ENCODE data around the gene TMEM108. TPM values are rescaled to one million over a fixed set of nuclear protein-coding genes. Genes with fewer than 3 reads are reported as not detected.

TMEM108 gene
- total RNA-seq, 1 donor from 2014 or later: 2.4 TPM

- TF ChIP-seq CTCF (IDR thresholded peaks at IDR 0.05; ENCODE audit: borderline replicate concordance): no peak
- no peaks in the 10 kb centered on the region for H3K36me3 ChIP-seq
- no peak for DNase-seq
- H3K9me3 ChIP-seq (replicated peaks): no peaks in the 10 kb centered on the region
- H3K27ac ChIP-seq (replicated peaks): no peak overlapping the region
- intact Hi-C loops (cut with micrococcal nuclease): no loop called here
- H3K27me3 ChIP-seq (ENCODE audit: low read depth): no peaks in the 10 kb centered on the region
- H3K4me1 ChIP-seq: peaks cover 23% of the 10 kb centered on the region
- no peak overlapping the region for H3K4me3 ChIP-seq
Observed at GRCh38 chr3:133246119-133246518, 207.9 kb downstream of the TMEM108 start.

- Histone ChIP-seq H3K4me1 (peaks cover 23% of the 10 kb centered on the region), H3K27me3 (ENCODE audit: low read depth) (no peaks in the 10 kb centered on the region), H3K9me3 (replicated peaks) (no peaks in the 10 kb centered on the region), H3K36me3 (no peaks in the 10 kb centered on the region), H3K27ac (replicated peaks) (no peak overlapping the region), H3K4me3 (no peak overlapping the region)
- no peak for DNase-seq
- TF ChIP-seq CTCF (IDR thresholded peaks at IDR 0.05; ENCODE audit: borderline replicate concordance): no peak
- intact Hi-C loops (cut with micrococcal nuclease): no loop called here
Observed at GRCh38 chr3:133246773-133247172, 208.6 kb downstream of the TMEM108 start.

GRCh38 chr3:133248389-133248788 is 210.2 kb downstream of the TMEM108 start:
- H3K27me3 ChIP-seq (ENCODE audit: low read depth): no peaks in the 10 kb centered on the region
- H3K9me3 ChIP-seq (replicated peaks): no peaks in the 10 kb centered on the region
- intact Hi-C loops (cut with micrococcal nuclease): no loop called here
- peaks cover 23% of the 10 kb centered on the region for H3K4me1 ChIP-seq
- H3K4me3 ChIP-seq: no peak overlapping the region
- no peaks in the 10 kb centered on the region for H3K36me3 ChIP-seq
- DNase-seq: no peak
- H3K27ac ChIP-seq (replicated peaks): no peak overlapping the region
- TF ChIP-seq CTCF (IDR thresholded peaks at IDR 0.05; ENCODE audit: borderline replicate concordance): no peak

- no peak for DNase-seq
- no peaks in the 10 kb centered on the region for H3K27me3 ChIP-seq (ENCODE audit: low read depth)
- H3K9me3 ChIP-seq (replicated peaks): no peaks in the 10 kb centered on the region
- TF ChIP-seq CTCF (IDR thresholded peaks at IDR 0.05; ENCODE audit: borderline replicate concordance): no peak
- H3K4me3 ChIP-seq: no peak overlapping the region
- H3K27ac ChIP-seq (replicated peaks): no peak overlapping the region
- H3K4me1 ChIP-seq: peaks cover 23% of the 10 kb centered on the region
- H3K36me3 ChIP-seq: no peaks in the 10 kb centered on the region
- intact Hi-C loops (cut with micrococcal nuclease): no loop called here
Observed at GRCh38 chr3:133249490-133249889, 211.3 kb downstream of the TMEM108 start.

- H3K4me3 ChIP-seq: no peak overlapping the region
- no peak overlapping the region for H3K27ac ChIP-seq (replicated peaks)
- intact Hi-C loops (cut with micrococcal nuclease): no loop called here
- no peak for DNase-seq
- H3K27me3 ChIP-seq (ENCODE audit: low read depth): no peaks in the 10 kb centered on the region
- no peaks in the 10 kb centered on the region for H3K9me3 ChIP-seq (replicated peaks)
- no peaks in the 10 kb centered on the region for H3K36me3 ChIP-seq
- TF ChIP-seq CTCF (IDR thresholded peaks at IDR 0.05; ENCODE audit: borderline replicate concordance): no peak
- no peaks in the 10 kb centered on the region for H3K4me1 ChIP-seq
Observed at GRCh38 chr3:133254151-133254550, 216.0 kb downstream of the TMEM108 start.

- no peaks in the 10 kb centered on the region for H3K9me3 ChIP-seq (replicated peaks)
- H3K36me3 ChIP-seq: no peaks in the 10 kb centered on the region
- no peak overlapping the region for H3K27ac ChIP-seq (replicated peaks)
- H3K27me3 ChIP-seq (ENCODE audit: low read depth): no peaks in the 10 kb centered on the region
- H3K4me1 ChIP-seq: no peaks in the 10 kb centered on the region
- intact Hi-C loops (cut with micrococcal nuclease): no loop called here
- no peak for DNase-seq
- TF ChIP-seq CTCF (IDR thresholded peaks at IDR 0.05; ENCODE audit: borderline replicate concordance): no peak
- no peak overlapping the region for H3K4me3 ChIP-seq
Observed at GRCh38 chr3:133254716-133255115, 216.5 kb downstream of the TMEM108 start.

All from left ventricle myocardium inferior (tissue), 1 donor.